NK-92 treated with Interleukin-12 subunit alpha and Interleukin-12 subunit beta, amount 100 ng/mL, for 24 hours (cell line): ENCODE data around the gene STUB1.

Source experiments
- DNase-seq: peaks from one replicate; lab custom pipeline; 2025; lab: John Stamatoyannopoulos, UW

The STUB1 gene

DNA sequence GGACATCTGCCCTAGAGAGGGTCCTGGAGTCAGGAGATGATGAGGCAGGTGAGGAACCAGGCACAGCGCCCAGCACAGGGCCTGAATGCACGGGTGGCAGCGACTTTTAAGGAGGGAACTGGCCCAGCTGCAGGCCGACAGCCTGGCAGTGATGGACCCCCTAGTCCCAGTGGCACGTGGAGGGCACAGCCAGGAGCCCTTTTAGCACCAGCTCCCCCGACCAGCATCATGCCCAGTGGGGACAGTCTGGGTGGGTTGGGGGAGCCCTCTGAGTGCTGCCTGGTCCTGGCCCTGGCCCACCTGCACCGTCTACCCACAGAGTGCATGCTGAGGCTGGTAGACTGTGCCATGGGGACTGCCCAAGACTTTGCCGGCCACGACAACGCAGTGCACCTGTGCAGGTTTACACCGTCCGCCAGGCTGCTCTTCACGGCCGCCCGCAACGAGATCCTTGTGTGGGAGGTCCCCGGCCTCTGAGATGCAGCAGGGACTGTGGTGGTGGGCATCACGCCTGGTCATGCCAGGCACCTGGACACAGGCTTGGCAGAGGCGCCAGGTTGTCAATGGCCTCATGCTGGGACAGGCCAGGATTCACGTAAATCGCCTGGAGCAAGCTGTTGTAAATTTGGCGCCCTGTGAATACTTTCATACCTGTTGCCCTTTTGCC, 13.0 kb upstream of the STUB1 start:
- no peak for DNase-seq

GRCh38 chr16:667780-668518, 12.3 kb upstream of the STUB1 start, which contains the start of gene RHOT2:
RHOT2 (plus strand) TSS chr16:668132; CDS start chr16:668200, 68 bp downstream.
- peak; percentile 83 for DNase-seq

GRCh38 chr16:668519-669171, 11.6 kb upstream of the STUB1 start:
- DNase-seq, result no peak

GRCh38 chr16:669666-670065, 10.5 kb upstream of the STUB1 start:
- no peak for DNase-seq

DNA sequence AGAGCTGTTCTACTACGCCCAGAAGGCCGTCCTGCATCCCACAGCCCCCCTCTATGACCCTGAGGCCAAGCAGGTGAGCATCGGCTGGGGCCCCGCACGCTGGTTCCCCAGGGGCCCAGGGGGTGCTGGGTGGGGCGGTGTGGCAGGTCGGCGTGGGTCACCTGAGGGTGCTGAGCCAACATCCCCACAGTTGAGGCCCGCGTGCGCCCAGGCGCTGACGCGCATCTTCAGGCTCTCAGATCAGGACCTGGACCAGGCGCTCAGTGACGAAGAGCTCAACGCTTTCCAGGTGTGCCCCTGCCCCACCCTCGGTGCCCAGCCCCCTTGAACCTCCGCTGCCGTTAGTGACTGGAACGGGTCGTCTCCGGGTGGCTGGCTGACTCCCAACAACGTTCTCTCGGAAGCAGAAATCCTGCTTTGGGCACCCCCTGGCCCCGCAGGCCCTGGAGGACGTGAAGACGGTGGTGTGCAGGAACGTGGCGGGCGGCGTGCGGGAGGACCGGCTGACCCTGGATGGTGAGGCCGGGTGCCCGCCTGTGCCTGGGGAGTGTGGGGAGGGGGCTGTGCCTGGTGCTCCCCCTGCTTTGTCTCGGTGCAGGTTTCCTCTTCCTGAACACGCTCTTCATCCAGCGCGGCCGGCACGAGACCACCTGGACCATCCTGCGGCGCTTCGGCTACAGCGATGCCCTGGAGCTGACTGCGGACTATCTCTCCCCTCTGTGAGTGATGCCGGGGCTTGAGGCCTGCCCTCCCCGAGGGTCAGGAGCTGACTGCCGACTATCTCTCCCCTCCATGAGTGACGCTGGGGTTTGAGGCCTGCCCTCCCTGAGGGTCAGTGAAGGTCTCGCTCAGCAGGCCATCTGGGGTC, 9.5 kb upstream of the STUB1 start:
- DNase-seq, result no peak

DNA sequence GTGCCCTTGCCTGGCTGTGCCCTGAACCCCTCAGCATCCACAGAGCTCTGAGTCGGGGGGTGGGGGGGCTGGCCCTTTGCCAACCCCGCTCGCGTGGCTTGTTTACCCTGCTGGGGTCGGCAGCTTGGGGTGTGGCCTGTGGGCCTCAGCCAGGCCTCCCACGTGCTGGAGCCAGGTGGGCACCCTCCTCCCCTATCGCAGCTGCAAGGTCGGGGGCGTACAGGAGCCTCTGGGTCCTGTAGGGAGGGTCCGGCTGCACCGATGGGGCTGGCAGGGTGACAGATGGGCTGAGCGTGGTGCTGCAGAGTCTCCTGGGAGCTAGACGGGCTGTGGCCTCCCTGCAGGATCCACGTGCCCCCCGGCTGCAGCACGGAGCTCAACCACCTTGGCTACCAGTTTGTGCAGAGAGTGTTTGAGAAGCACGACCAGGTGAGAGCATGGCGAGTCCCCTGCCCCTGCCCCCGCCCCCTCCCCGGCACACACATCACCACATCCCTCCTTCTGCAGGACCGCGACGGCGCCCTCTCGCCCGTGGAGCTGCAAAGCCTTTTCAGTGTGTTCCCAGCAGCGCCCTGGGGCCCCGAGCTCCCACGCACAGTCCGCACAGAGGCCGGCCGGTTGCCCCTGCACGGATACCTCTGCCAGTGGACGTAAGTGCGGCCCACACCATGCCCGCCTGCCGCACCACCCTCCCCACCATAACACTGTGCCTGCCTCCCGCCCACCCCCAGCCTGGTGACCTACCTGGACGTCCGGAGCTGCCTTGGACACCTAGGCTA, 8.7 kb upstream of the STUB1 start:
- no peak for DNase-seq

DNA sequence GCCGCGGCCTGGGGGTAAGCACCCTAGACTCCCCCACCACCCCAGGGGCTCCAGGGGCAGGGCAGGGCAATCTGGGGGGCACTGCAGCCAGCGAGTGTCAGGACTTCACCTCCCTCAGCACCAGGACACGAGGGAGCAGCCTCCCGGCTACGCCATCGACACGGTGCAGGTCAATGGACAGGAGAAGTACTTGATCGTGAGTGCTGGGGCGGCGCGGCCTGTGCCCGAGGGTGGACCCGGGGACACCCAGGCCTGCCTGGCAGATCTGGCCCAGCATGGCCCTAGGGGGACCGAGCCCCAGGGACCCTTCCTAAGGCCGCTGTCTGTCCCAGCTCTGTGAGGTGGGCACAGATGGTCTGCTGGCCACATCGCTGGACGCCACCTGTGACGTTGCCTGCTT, 7.8 kb upstream of the STUB1 start:
- DNase-seq, result no peak

- no peak for DNase-seq
These were observed 7.4 kb upstream of the STUB1 start for GRCh38 chr16:672851-673250.

DNA sequence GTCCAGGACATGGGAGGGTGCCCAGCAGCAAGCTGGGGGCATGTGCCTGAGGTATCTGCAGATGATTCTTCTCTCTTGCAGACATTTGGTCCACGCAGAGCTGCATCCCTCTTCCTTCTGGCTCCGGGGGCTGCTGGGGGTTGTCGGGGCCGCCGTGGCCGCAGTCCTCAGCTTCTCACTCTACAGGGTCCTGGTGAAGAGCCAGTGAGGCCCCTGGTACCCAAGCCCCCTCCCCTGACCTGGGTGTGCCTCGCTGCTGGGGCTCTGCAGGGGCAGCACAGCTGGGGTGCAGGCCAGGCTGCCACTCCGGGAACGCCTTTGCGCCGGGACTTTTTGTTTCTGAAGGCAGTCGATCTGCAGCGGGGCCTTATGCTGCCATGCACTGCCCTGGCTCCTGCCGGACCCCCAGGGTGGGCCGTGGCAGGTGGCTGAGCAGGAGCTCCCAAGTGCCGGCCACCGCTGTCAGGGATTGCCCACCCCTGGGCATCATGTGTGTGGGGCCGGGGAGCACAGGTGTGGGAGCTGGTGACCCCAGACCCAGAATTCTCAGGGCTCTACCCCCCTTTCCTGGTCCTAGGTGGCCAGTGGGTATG, 6.7 kb upstream of the STUB1 start:
- no peak for DNase-seq

- DNase-seq, result no peak
These were observed 5.9 kb upstream of the STUB1 start for GRCh38 chr16:674214-674881.

DNA sequence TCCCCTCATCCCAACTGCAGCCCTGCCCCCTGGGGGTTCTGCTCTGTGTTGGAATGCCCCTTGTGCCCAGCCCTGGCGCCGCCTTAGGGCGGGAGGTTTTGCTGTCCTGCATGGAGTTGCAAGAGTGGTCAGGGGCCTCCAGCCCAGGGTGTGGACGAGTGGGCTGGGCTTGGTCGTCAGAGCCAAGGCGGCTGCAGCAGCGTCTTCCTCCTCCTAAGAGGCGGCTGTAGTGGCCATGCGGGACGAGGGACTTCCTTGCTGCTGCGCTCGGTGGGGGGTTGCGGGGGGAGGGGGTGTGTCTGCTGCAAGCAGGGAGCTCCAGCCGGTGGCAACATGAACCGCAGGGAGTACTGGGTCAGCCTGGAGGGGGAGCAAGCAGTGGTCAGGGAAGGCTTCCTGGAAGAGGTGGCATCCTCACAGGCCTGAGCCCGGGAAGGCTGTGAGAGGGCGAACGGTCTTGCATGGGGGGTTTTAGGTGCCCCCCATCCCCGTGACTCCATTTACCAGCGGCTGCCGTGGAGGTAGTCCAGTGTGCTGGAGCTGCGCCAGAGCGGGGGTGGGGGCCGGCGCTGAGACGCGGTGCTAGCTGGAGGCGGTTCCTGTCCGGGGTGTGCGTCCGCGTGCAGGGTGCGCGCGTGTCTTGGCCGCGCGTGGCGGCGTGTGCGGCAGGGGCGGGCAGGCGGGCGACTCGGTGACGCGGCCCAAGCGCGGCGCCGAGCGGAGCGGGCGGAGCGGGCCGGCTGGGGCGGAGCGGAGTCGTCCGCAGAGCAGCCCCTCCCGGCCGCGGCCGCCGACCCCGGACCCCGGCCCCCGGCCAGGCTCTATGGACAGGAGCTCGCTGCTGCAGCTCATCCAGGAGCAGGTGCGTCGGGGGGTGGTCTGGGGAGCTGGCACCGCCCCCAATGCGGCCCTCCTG, 5.0 kb upstream of the STUB1 start, which contains the start of gene RHBDL1:
Gene RHBDL1, plus strand, starts transcription at position 704 of the 916 bp plus-strand sequence. Its CDS starts 120 bp downstream, at position 824.
- no peak for DNase-seq

DNA sequence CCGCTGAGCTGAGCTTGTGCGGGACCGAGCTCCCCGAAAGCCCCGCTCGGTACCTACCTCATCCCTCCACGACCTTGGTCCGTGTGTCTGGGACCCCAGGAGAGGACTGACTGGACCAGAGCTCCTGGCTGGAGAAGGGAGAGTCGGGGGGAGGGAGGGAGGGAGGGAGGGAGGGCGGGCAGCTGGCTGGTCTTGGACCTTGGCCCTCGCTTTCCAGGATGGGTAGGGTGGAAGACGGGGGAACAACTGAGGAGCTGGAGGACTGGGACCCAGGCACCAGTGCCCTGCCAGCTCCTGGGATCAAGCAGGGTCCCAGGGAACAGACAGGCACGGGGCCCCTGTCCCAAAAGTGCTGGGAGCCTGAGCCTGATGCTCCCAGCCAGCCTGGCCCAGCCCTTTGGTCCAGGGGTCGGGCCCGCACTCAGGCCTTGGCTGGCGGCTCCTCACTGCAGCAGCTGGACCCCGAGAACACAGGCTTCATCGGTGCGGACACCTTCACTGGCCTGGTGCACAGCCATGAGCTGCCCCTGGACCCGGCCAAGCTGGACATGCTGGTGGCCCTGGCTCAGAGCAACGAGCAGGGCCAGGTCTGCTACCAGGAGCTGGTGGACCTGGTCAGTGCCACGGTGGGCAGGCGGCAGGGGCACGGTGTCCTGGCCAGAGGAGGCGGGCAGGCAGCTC, 4.2 kb upstream of the STUB1 start:
- DNase-seq, result no peak

GRCh38 chr16:676565-676902, 3.7 kb upstream of the STUB1 start:
- DNase-seq, result no peak

- DNase-seq, result no peak
These were observed 3.3 kb upstream of the STUB1 start for GRCh38 chr16:676913-677312.

DNA sequence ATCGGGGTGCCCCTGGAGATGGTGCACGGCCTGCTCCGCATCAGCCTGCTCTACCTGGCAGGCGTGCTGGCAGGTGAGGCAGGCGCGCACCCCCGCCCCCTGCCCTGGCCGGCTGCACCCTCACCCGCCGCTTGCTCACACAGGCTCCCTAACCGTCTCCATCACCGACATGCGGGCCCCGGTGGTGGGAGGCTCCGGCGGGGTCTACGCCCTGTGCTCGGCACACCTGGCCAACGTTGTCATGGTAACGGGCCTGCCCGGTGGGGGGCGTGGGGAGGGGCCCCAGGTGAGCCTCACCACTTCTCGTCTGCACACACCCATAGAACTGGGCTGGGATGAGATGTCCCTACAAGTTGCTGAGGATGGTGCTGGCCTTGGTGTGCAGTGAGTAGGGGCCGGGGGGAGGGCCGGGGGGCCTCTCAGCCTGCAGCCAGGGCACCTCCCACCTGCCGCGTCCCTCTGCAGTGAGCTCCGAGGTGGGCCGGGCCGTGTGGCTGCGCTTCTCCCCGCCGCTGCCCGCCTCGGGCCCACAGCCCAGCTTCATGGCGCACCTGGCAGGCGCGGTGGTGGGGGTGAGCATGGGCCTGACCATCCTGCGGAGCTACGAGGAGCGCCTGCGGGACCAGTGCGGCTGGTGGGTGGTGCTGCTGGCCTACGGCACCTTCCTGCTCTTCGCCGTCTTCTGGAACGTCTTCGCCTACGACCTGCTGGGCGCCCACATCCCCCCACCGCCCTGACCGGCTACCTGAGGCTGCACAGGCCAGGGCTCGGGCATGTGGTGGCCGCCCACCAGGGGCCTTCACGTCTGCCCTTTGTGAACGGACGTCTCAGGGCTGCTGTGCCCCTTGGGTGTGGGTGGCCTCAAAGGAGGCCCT, 2.7 kb upstream of the STUB1 start:
- no peak for DNase-seq

- no peak for DNase-seq
These were observed 1.9 kb upstream of the STUB1 start for GRCh38 chr16:678209-678857.
